LHCN-M2 (cell line): ENCODE data around the gene EFTUD2. TPM values are rescaled to one million over a fixed set of nuclear protein-coding genes. Genes with fewer than 3 reads are reported as not detected.

ENCODE experiments used
- DNase-seq: peaks from one replicate; pipeline ENCODE4 v3.0.0-alpha.2; 2012; ENCODE audit warnings: low read depth
- total RNA-seq: library from RNA; depleted of rRNA; stranded (reverse); fragments of >200 nt; gene quantifications from 2 replicates; pipeline ENCODE4 v1.2.3, GENCODE V29; 2014

Gene EFTUD2
- total RNA-seq, 1 experiment from 2014 or later: 107 TPM

DNA sequence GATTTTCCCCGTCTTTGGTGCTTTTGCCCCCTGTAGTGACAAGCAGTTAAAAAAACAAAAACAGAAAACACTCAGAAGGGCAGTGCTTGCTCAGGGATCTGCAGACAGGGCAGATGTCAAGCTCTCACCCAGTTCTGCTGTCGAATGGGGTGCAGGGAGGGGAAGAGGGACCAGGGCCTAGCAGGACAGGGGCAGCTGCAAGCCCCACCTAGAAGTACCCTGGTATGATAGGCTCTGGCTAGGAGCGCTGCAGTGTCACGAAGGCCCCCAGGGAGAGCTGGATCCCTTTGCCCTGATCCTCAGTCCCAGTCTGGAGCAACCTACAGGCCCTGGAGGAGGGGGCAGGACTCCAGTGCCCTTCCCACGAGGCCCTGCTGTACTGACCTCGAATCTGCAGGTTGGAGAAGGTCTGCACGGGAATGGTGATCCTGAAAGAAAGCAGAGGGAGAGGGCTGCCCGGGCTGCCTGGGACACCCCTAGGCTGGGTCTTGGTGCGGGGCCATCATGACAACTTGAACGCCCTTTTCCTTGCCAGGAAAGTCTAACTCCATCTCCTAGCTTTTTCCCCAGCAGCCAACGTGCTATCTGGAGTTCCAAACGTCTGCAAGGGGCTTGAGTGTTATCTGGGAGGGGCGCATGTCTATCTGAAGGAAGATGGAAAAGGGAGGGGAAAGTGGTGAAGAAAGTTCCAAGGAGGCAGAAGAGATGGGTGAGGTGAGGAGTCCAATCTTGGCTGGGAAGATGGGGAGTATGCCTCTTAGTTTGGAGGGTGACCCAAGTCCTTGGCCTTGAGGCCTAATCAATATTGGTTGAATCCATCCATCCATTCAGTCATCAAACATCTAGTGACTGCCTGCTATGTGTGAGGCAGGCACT lies 11.2 kb upstream of the EFTUD2 start:
- no peak for DNase-seq

GRCh38 chr17:44909681-44910144 lies 10.5 kb upstream of the EFTUD2 start:
- DNase-seq: peak; percentile 71

GRCh38 chr17:44908761-44909326 lies 9.6 kb upstream of the EFTUD2 start:
- DNase-seq: no peak

- DNase-seq: no peak
Measured at GRCh38 chr17:44907729-44908470, 8.7 kb upstream of the EFTUD2 start.

DNA sequence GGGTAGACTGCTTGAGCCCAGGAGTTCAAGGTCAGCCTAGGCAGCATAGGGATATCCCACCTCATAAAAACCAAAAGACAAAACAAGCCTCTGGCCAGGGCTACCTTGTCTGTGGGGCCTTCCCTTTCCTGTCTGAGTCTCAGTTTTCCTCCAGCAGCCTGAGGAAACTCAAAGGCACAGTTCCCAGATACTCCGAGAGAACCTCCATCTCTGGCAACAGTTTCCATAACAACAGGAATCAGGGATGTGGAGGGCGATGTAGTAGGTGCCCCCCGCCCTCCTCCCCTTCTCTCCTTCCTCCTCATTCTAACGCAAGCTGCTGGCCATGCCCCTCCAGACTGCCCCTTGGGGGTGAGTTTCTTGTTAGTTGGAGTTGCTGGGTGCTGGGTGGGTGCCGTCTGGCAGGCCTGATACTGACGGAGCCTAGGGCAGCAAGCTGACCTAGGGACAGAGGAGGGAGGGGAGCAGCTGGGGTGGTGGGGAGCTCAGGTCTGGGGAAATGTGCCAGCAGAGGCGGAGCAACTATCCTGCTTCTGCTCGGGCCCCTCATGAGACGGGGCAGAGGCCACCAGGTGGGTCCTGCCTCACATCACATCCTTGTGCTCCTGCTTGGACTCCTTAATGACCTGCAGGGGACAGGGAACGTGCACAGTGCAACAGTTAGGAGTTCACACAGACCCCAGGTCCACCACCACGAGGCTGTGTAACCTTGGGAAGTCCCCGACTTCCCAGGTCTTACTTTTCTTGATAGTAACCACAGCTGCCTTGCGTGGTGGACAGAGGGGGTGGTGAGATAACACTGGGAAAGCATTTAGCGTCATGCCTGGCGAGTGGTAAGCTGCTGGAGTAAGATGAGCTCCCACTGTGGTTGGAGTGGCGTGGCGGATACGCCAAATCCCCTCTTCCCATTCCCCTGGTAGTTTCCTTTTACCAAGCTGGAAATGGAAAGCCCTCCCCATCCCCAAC lies 7.8 kb upstream of the EFTUD2 start:
- DNase-seq: no peak

DNA sequence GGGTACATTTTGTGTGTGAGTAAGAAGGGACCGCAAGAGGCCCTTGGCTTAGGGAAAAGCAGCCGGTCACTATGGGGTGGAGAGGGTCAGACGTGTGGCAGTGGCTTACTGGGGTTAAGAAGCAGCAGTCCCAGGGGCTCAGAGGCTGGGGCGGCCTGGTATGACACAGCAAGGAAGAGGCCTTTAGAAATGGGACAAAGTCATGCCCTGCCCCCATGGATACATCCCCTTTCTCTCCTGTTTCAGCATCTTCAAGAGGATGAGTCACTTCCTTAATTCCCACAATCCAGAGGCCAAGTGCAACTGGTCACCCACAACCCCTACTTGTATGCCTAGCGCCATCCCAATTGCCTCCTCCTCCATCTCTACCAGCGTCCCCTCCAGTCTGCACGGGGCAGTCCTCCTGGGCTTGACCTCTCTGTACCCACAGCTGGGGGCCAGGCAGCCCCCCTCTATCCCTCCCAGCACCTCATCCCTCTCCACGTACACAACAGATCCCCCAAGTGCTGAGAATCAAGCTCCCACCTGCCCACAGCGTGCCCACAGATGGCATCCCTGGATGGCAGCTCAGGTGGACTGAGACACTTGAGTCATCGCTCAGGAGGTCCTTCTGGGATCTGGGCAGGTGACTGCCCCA lies 6.9 kb upstream of the EFTUD2 start:
- peak; percentile 94 for DNase-seq

- no peak for DNase-seq
Measured at GRCh38 chr17:44905006-44906000, 6.1 kb upstream of the EFTUD2 start.

- DNase-seq: no peak
Measured at GRCh38 chr17:44904001-44904984, 5.0 kb upstream of the EFTUD2 start.

DNA sequence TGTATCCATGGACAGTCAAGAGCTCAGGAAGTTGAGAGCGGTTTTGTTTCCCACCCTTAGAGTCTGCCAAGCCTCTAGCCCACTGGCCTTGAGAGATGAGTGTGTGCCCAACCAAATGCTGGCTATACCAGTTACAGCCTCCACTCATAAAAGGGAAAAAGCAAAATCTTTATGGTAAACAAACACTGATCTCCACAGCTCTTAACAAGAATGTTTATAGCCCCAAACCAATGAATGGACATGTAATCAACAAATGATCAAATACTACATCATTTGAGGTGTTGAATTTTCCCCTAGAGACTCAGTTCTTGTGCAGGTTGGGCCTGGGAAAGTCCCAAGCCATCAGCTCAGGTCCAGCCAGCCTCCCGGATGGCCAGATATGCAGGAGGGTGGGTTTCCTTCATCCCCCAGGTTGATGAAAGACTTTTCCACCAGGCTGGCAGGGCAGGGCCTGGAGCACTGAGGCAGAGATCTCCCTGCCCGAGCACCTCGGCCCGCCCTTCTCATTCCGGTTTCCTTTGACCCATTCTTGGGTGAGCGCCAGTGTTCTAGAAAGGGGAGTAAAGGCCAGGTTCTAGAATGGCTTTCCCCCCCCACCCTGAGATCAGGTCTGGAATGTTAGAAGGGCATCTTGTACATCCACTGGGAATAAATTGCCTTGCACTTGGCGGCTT lies 3.9 kb upstream of the EFTUD2 start:
- no peak for DNase-seq

DNA sequence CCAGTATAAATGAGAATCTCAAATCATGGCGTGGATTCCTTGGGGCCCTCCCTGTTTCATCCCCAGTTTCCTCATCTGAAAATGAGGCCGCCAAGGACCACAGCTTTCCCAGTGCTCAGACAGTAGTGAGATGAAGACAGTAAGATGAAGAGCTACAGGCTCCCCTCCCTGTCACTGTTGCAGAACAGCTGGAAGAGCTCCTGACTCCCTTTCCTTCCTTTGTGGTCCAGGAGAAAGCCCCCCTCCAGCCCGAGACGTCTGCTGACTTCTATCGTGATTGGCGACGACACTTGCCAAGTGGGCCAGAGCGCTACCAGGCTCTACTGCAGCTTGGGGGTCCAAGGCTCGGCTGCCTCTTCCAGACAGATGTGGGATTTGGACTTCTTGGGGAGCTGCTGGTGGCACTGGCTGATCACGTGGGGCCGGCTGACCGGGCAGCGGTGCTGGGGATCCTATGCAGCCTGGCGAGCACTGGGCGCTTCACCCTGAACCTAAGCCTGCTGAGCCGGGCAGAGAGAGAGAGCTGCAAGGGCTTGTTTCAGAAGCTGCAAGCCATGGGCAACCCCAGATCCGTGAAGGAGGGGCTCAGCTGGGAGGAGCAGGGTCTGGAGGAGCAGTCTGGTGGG lies 3.0 kb upstream of the EFTUD2 start:
- DNase-seq: no peak

GRCh38 chr17:44901411-44901921 lies 2.2 kb upstream of the EFTUD2 start:
- DNase-seq: peak; percentile 92

GRCh38 chr17:44900894-44901293 lies 1.6 kb upstream of the EFTUD2 start:
- peak; percentile 82 for DNase-seq

GRCh38 chr17:44898768-44899073 lies 524 bp downstream of the EFTUD2 start:
- no peak for DNase-seq

DNA sequence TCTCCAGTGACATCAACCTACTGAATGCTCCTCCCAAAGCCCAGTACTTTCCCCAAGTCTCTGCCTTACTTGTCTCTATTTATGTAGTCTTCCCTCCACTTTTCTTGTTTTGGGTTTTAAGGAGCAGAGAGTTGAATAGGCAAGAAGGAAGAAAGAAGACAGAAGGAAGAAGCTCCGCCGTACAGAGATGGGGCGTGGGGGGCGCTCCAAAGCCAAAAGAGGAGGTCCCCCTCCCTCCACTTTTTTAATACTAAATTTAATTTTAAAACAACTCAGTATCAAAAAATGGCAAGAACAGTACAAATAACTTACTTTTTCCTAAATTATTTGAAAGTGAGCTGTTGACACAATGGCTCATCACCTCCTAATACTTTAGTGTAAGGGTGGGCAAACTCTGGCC lies 4.6 kb downstream of the EFTUD2 start:
- no peak for DNase-seq

GRCh38 chr17:44892250-44892649 lies 7.0 kb downstream of the EFTUD2 start:
- DNase-seq: no peak

- DNase-seq: no peak
Measured at GRCh38 chr17:44889003-44889402, 10.2 kb downstream of the EFTUD2 start.
